ELR (cell line): ENCODE measurements around the gene KRTAP5-8.
A peak's percentile ranks its signal among the peaks of the same experiment; 100 is the strongest.
"Not testable (repeated sequence)": the region's sequence is repeated elsewhere in the genome, so short reads cannot be mapped to it uniquely, and the experiment has no call there.

Experiments used
- DNase-seq: peaks from one replicate; pipeline ENCODE4 v3.0.0-alpha.2; 2015; ENCODE audit warnings: low read depth

Gene KRTAP5-8, protein sequence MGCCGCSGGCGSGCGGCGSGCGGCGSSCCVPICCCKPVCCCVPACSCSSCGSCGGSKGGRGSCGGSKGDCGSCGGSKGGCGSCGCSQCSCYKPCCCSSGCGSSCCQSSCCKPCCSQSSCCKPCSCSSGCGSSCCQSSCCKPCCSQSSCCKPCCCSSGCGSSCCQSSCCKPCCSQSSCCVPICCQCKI

DNA sequence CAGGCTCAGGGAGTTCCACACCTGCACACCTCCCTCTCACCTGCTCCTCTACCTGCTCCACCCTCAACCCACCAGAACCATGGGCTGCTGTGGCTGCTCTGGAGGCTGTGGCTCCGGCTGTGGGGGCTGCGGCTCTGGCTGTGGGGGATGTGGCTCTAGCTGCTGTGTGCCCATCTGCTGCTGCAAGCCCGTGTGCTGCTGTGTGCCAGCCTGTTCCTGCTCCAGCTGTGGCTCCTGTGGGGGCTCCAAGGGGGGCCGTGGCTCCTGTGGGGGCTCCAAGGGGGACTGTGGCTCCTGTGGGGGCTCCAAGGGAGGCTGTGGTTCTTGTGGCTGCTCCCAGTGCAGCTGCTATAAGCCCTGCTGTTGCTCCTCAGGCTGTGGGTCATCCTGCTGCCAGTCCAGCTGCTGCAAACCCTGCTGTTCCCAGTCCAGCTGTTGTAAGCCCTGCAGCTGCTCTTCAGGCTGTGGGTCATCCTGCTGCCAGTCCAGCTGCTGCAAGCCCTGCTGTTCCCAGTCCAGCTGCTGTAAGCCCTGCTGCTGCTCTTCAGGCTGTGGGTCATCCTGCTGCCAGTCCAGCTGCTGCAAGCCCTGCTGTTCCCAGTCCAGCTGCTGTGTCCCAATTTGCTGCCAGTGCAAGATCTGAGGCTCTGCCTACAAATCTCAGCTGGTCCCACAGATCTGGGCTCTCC lies at the start of gene KRTAP5-8:
Gene KRTAP5-8 (plus strand): TSS at position 49 of the 689 bp plus-strand sequence. CDS start 31 bp downstream, at position 80.
- not testable (repeated sequence) for DNase-seq

DNA sequence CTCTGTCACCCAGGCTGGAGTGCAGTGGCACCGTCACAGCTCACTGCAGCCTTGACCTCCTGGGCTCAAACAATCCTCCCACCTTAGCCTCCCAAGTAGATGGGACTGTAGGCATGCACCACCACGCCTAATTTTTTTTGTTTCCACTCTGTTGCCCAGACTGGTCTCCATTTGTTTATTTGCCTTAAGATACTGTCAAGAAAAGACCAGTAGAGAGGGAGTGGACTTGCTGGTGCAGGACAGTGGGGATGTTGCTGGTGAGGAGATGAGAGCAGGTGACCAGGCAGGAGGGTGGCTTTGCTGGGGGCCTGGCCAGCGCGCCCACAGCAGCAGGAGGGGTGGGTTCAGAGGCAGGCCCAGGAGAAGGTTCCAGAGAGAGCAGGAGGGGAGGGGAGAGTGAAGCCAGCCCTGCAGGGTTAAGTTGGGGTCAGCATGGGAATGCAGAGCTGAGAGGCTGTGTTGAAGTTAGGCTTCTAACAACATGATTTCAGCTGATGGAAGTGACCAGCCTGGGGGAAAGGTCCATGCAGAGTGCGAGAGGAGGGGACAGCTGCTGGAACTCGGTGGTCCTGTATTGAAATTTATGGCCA lies 49.0 kb upstream of the KRTAP5-8 start:
- DNase-seq = no peak

DNA sequence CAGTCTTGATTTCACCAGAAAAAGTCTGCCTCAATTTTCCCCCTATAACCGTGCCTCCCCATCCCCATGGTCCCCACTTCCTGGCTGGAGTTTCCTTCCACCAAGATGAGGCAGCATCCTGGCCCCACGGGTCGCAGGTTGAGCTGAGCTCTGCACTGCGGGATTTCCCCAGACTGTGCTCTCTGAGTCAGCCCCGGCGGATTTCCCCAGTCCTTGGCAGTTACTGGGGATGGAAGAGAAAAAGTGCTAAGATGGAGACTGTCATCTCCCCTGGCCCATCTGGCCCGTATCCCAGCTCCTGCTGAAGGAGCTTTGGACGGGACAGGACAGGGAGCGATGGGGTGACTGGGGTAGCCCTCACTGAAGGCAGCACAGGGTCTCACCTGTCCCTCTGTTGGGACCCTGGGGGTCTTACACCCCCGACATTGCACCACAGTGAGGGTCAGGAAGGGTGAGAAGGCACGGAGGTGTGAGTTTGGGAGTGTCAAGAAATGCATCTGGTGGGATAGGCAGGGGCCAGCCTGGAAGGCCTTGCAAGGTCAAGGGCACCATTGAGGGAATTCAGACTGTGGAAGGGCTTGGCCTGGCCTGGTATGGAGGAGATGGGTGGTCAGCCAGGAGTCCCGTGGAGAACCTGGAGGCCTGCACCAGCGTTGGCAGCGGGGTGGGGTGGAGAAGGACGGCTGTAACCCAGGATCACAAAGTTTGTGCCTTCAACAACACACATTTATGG lies 48.3 kb upstream of the KRTAP5-8 start:
- peak; percentile 82 for DNase-seq

DNA sequence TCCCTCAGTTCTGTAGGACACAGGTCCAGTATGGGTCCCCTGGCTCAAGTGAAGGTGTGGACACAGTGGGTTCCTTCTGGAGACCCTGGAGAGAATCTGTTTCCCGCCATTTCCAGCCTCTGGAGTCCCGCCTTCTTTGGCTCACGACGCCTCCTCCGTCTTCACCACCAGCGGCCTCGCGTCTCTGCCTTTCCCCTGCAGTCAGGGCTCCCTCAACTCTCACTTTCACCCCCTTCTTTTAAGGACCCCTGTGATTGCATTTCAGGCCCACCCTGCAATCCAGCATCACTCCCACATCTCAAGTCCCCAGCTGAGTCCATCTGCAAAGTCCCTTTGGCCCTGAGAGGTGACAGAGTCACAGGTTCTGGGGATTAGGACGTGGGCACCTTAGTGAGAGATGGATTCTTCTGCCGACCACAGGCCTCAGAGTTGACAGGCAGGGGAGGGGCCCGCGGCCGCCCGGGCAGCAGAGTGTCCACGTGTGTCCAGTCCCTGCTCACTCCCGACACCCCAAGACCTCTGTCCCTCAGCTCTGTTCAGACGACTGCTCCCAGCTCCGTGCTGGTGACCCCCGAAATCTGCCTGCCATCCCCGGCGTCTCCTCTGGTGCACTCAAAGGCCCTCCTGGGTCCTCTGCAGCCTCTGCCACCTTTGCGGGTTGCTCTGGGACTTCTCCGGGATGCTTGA lies 47.6 kb upstream of the KRTAP5-8 start:
- DNase-seq = no peak

DNA sequence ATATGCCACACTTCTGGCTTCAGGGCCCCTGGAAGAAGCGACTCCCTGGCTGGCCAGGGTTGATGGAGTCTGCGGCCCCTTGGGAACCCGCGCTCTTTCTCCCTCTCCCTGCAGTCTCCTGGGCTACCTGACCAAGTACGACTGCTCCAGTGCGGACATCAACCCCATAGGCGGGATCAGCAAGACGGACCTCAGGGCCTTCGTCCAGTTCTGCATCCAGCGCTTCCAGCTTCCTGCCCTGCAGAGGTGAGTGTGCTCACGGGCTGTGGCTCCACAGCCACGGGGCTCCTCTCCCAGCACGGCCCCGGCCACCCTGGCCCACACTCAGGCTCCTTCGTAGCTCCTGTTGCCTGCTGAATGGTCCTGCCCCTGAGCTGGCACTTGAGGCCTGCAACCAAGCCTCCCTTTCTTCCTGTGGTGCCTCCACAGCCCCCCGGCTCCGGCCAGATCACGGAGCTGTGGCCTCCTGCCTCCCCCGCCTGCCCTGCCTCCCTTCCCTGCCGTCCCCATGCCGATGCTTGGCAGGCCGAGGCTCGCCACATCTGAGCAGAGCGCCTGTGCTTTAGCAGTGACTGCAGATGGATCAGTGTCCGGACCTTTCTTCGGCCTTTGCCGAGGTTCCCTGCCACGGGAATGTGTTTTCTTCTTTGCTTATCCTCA lies 47.0 kb upstream of the KRTAP5-8 start:
- DNase-seq = no peak

DNA sequence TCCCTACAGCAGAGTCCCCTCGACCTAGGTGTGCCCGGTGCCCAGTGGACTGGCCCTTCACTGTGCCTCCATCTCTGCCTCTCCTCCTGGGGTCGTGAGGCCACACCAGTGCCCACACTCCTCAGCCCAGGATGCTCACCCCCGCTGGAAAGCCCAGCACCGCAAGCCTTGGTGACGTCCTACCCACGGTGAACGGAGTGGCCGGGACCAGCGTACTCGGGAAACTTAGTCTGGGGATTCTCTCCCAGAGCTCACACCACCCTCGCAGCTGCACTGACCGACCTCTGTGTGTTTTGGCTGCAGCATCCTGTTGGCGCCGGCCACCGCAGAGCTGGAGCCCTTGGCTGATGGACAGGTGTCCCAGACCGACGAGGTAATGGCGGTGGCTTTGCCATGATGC lies 46.3 kb upstream of the KRTAP5-8 start:
- DNase-seq = no peak

DNA sequence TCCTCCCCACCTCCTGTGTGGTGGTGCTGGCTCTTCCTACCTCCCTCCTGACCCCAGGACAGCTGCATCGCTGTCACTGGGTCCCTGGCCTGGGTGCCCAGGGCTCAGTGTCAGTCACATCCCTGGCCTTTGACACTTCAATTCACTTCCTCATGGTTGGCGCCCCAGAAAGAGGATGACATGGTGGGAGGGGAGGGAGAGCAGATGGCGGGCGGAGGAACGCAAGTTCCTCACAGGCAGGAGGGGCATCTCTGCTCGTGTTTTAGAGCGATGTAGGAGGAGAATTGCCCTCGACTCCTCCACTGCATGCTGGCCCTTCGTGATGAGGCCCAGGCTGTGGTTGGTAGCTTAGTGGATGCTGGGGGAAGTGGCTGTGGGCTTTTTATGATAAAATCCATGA lies 45.9 kb upstream of the KRTAP5-8 start:
- no peak for DNase-seq

DNA sequence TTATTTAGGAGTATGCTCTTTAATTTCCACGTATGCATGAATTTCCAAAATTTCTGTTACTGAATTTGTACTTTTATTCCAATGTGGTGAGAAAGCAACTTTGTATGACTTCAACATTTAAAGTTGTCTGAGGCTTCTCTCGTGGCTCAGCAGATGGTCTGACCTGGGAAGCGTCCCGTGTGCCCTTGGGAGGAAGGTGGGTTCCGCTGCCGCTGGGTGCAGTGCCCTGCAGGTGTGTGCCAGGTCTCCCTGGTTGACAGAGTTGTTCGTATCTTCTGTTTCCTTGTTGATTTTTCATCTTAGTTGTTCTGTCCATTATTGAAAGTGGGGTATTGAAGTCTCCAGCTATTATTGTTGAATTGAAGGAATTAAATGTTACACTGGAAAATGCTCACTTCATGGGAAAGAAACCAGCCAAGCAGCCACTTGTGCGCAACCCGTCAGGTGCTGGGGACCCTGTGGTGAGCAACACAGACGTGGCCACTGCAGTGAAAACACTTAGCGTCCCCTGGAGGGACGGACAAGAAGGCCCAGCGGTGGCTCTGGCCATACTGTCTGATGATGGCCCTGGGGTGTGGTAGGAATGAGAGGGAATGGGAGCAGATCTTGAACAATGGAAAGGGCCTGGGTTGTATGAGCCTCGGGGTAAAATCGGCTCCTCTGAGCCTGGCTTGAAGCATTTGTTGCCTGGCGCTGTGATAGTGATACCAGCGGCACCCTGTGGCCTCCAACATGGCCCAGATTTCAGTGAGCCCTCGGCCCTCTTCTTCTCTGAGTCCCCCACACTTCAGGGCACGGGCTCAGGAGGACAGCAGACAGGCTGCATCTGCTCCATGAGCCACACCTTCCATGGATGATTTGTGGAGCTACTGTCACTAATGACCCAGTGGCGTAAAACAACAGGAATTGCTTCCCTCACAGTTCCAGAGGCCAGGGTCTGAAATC lies 42.3 kb upstream of the KRTAP5-8 start:
- DNase-seq = no peak

DNA sequence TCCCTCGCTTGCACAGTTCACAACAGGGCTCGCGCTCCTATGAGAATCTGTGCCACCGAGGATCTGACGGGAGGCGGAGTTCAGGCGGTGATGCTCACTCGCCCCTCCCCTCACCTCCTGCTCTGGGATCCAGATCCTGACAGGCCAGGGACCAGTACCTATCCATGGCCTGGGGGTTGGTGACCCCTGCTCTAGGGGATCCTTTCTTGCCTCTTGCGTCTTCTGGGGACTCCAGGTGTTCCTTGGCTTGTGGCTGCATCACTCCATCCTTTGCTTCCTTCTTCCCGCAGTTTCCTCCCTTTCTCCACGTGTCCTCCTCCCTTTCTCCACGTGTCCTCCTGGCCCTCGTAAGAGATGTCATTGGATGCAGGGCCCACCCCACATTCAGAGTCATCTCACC lies 41.4 kb upstream of the KRTAP5-8 start:
- no peak for DNase-seq

DNA sequence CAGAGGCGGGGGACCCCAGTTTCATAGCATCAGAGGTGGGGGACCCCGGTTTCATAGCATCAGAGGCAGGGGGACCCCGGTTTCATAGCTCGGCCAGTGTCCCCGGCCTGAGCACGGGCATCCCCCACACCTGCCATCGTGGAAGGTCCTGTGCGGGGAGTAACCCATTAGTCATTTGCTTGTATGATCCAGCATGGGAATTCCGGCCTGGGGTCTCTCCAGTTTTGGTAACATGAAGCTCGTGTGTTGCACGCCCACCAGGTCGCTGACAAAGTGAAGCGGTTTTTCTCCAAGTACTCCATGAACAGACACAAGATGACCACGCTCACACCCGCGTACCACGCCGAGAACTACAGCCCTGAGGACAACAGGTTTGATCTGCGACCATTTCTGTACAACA lies 39.7 kb upstream of the KRTAP5-8 start:
- DNase-seq = no peak

DNA sequence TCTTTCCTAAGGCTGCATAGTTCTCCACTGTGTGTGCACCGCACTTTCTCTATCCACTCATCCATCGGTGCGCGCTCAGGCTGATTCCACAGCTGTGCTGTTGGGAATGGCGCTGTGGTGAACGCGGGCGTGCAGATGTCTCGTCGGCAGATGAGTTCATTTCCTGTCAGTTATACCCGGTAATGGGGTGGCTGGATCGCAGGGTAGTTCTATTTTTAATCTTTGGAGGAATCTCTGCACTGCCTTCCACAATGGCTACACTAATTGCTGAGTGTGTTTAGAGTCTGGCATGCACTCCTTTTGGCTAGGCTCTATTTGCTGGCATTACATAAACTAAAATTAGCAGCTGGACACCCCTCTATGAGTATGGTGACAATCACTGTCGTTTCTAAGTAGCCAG lies 38.7 kb upstream of the KRTAP5-8 start:
- DNase-seq = no peak

DNA sequence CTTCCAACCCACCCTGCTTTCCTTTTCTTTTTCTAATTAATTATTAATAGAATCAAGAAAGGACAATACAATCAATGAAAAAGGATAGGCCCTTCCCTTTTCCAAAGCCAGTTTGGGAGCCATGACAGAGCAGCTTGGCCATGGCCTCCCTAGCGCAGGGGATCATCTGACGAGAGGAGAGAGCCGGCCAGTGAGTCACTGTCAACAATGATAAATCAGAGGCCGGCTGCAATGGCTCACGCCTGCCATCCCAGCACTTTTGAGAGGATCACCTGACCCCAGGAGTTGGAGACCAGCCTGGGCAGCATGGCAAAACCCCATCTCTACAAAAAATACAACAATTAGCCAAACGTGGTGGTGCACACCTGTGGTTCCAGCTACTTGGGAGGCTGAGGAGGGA lies 38.3 kb upstream of the KRTAP5-8 start:
- no peak for DNase-seq

DNA sequence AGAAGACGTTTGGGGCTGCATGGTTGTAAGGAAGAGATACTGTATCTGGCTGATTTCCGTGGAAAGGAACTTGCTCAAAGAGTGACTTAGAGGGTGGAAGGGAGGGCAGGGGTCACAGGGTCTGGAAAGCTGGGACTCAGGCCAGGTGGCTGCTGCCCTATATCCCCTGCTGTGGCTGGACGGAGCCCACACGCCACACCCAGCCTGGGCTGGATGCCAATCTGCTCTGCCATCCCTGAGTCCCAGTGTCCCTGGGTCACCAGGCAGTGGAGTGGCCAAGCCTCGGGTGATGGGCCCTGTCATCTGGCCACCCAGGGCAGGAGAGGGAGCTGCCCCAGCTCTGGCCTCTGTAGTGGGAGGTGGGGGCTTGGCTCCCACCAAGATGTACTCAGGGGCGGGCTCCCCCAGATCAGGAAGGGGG lies 37.2 kb upstream of the KRTAP5-8 start:
- DNase-seq = no peak

DNA sequence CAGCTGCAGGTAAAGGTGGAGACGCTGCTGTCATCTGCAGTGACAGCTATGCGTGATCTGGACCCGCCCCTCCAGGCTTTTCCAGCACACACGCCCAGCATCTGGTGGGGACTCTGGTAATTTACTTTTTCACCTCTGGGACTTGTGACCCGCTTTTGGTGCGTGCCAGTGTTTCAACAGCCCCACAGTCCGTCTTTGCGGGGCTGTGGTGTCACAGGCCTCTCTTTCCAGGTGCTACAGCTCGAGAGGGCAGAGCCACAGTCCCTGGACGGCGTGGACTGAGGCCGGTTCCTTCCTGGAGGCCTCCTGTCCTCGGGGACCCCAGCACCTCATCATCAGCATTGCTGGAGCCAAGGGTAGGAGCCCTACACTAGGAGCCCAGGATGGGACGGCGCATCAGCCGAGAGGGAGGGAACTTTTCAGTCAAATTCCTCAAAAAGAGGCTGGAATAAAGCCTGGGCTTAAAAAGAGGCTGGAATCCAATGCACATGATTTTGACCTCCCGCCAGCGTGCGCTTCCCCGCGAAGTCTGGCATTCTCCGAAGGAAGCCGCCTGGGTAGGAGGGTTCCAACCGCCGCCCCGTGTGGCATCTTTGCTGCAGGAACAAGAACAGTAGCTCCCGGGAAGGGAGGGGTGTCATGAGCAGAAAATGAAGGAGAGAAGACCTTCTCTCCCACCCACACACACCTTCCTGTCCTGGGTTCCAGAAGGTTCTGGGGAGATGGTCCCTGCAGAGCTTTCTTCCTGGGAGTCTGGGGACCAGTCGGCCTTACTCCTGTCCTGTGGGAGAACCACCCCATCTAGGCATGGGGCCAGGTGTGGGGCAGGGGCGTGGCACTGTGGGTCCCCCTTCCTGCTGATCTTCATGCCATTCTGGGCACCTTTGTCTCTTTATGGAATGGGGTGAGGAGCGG lies 36.5 kb upstream of the KRTAP5-8 start:
- no peak for DNase-seq

DNA sequence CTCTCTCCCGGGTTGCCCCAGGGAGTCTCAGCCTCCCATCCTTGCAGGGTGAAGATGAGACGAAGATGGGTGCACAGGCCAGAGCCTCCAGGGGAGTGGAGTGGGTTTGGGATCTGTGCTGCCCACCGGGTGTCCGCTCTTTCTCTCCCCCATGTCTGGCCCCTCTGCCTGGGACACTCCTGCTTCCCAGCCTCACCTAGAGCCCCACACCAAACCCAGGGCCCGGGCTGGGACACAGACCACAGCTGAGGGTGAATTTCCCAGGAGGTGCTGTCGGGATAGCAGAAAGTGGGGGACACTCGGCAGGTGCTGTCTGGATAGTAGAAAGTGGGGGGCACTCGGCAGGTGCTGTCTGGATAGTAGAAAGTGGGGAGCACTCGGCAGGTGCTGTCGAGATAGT lies 35.8 kb upstream of the KRTAP5-8 start:
- DNase-seq = no peak

DNA sequence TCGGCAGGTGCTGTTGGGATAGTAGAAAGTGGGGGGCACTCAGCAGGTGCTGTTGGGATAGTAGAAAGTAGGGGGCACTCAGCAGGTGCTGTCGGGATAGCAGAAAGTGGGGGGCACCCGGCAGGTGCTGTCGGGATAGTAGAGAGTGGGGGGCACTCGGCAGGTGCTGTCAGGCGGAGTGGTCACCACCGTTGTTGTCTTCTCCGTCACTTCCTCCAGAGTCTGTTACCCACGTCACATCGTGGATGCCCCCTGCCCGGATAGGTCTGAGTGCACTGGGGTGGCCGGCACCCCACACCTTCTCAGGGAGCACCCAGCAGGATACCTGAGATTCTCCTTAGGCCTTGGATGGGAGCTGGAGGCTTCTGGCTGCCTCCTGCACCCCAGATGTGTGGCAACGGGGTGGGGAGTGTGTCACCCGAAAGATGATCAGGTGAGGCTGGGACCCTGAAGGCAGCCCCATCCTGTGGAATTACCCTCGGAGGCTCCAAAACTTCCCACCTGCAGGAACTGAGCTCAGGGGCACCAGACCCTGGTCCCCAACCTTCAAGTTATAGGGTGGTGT lies 34.9 kb upstream of the KRTAP5-8 start:
- no peak for DNase-seq

DNA sequence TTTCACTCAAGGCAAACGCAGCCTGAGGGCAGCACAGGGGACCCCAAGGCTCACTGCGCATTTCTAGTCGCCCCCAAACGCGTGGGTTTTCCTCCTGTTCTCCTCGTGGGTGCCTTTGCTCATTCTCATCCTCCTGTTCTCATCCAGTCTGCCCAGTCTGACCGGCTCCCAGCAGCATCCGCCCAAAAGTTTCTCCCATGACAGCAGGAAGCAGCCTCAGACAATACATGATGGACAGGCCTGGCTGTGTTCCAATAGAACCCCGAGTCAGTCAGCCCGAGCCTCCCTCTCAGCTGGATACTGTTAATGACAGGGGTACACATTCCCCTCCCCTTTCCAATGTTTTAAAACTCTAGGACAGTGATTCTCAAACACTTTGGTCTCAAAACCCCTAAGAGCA lies 33.3 kb upstream of the KRTAP5-8 start:
- DNase-seq = no peak

DNA sequence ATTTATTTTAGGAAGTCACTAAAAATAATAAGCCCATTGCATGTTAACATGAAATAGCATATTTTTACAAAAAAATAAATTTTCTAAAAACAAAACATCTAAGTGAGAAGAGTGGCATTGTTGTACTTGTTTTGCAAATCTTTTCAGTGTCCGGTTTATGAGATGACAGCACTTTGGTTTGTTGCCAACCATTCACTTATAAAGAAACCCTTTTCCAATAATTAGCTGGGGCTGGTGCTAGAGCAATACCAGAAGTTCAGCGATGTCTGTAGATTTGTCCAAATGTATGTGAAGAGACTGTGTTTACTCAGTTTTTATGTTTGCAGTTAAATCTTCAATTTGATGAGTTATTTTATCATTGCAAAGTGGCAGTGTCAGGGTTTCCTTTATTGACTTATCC lies 32.8 kb upstream of the KRTAP5-8 start:
- DNase-seq = no peak

DNA sequence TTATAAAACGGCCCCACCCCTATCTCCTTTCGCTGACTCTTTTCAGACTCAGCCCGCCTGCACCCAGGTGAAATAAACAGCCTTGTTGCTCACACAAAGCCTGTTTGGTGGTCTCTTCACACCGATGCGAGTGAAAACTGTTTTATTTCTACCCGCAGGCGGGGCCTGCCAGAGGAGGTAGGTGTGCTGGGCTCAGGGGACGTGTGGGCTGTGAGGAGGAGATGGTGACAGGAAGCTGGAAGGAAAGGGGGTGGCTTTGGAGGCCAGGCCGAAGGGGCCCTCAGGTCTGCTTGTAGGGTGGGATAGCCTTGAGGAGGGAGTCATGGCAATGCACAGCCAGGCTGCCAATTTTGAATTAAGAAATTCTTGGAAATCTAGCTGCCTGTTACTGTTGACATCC lies 32.0 kb upstream of the KRTAP5-8 start:
- no peak for DNase-seq
